HepG2 (cell line): ENCODE measurements around the gene KAT7. TPM values are rescaled to one million over a fixed set of nuclear protein-coding genes. Genes with fewer than 3 reads are reported as not detected.

ENCODE experiments used
- BHLHE40 ChIP-seq: IDR thresholded peaks from 2 replicates; pipeline ENCODE4 v1.6.1; 2011; ENCODE audit warnings: low read length, improper control_type of control experiment
- FOXJ3 ChIP-seq: sonication (generic); formaldehyde crosslinking; IDR thresholded peaks from 2 replicates; pipeline ENCODE4 v1.4.0; 2020; ENCODE audit warnings: missing genetic modification reagents, mild to moderate bottlenecking, borderline replicate concordance
- GATA4 ChIP-seq: sonication (generic); IDR thresholded peaks from 2 replicates; pipeline ENCODE4 v1.6.1; 2016; ENCODE audit warnings: antibody characterized with exemption, low read depth, borderline replicate concordance
- GPN1 ChIP-seq: sonication (generic); formaldehyde crosslinking; IDR thresholded peaks from 2 replicates; pipeline ENCODE4 v1.5.1; 2020; ENCODE audit warnings: missing genetic modification reagents, borderline replicate concordance
- LCORL ChIP-seq, 2 experiments: fragments of 450-650 bp in 1 of 2; sonication (generic) in 1 of 2; formaldehyde crosslinking in 1 of 2; IDR thresholded peaks; 2 replicates each; pipeline versions ENCODE4 v1.5.0 to v1.6.1; 2017 to 2020; ENCODE audit warnings: antibody characterized with exemption in 1 of 2, missing genetic modification reagents in 1 of 2
- NR2C2 ChIP-seq: sonication (generic); formaldehyde crosslinking; IDR thresholded peaks from 2 replicates; pipeline ENCODE4 v1.4.0; 2020; ENCODE audit warnings: missing genetic modification reagents, mild to moderate bottlenecking, moderate library complexity, borderline replicate concordance
- NR3C1 ChIP-seq: sonication (generic); formaldehyde crosslinking; IDR thresholded peaks from 2 replicates; pipeline ENCODE4 v1.4.0; 2020; ENCODE audit warnings: missing genetic modification reagents
- PCBP2 ChIP-seq: fragments of 200-400 bp; formaldehyde crosslinking; optimal IDR thresholded peaks from 2 replicates; pipeline ENCODE3; 2018; ENCODE audit warnings: low read length, low read depth; ENCODE audit not compliant: poor library complexity, severe bottlenecking
- SALL2 ChIP-seq: sonication (generic); formaldehyde crosslinking; IDR thresholded peaks from 2 replicates; pipeline ENCODE4 v1.8.1; 2023; ENCODE audit warnings: mild to moderate bottlenecking, missing genetic modification reagents, inconsistent platforms
- SATB2 ChIP-seq: sonication (generic); formaldehyde crosslinking; IDR thresholded peaks from 2 replicates; pipeline ENCODE4 v1.5.0; 2020; ENCODE audit warnings: missing genetic modification reagents
- SMAD3 ChIP-seq: sonication (generic); formaldehyde crosslinking; IDR thresholded peaks from 2 replicates; pipeline ENCODE4 v1.4.0; 2020; ENCODE audit warnings: missing genetic modification reagents
- SOX13 ChIP-seq, 3 experiments: fragments of 450-650 bp in 1 of 3; sonication (generic) in 1 of 3; formaldehyde crosslinking in 1 of 3; IDR thresholded peaks in 2 of 3; conservative IDR thresholded peaks in 1 of 3; 2 replicates each; pipeline versions ENCODE4 v1.5.0 to v1.6.1; 2016 to 2020; ENCODE audit warnings: antibody characterized with exemption in 1 of 3, mild to moderate bottlenecking in 1 of 3, missing compliant biosample characterization in 1 of 3, missing genetic modification reagents in 1 of 3, moderate library complexity in 1 of 3
- SSRP1 ChIP-seq: IDR thresholded peaks from 2 replicates; pipeline ENCODE4 v1.6.1; 2016; ENCODE audit warnings: control low read depth
- TMF1 ChIP-seq: sonication (generic); formaldehyde crosslinking; IDR thresholded peaks from 2 replicates; pipeline ENCODE4 v1.8.1; 2022; ENCODE audit warnings: low read depth, missing genetic modification reagents
- ZNF7 ChIP-seq: IDR thresholded peaks from 2 replicates; pipeline ENCODE4 v1.6.1; 2016; ENCODE audit warnings: missing biosample characterization, missing genetic modification reagents
- ZNF724P ChIP-seq: sonication (generic); formaldehyde crosslinking; IDR thresholded peaks from 2 replicates; pipeline ENCODE4 v1.8.0; 2022; ENCODE audit warnings: missing genetic modification reagents, borderline replicate concordance
- ZNF83 ChIP-seq: sonication (generic); formaldehyde crosslinking; IDR thresholded peaks from 2 replicates; pipeline ENCODE4 v1.4.0; 2020; ENCODE audit warnings: missing genetic modification reagents, mild to moderate bottlenecking, borderline replicate concordance
- ZSCAN30 ChIP-seq: sonication (generic); formaldehyde crosslinking; IDR thresholded peaks from 2 replicates; pipeline ENCODE4 v1.5.0; 2020; ENCODE audit warnings: mild to moderate bottlenecking, missing genetic modification reagents
- polyA plus RNA-seq, 8 experiments: library from polyadenylated mRNA; depleted of rRNA in 3 of 8; stranded (reverse) in 7 of 8; unstranded in 1 of 8; fragments of >200 nt; fragmentation: Illumina TruSeq in 4 of 8; extraction: Trizol in 4 of 8; gene quantifications; 2 replicates each; pipeline versions ENCODE4 v1.2.1 to v1.2.3, GENCODE V29; 2011 to 2016; ENCODE audit warnings: low read depth in 4 of 8, missing spikeins in 1 of 8, mixed read lengths in 1 of 8; ENCODE audit not compliant: insufficient read depth in 1 of 8
- total RNA-seq, 5 experiments: library from RNA; depleted of rRNA; stranded (reverse); fragments of >200 nt; fragmentation: Illumina TruSeq; extraction: Trizol; gene quantifications; 2 replicates each; pipeline ENCODE4 v1.2.3, GENCODE V29; 2016; ENCODE audit warnings: low read depth in 1 of 5
- TF ChIP-seq, protein P1 (sequence below): IDR thresholded peaks from 2 replicates; pipeline ENCODE4 v1.6.1; 2018; ENCODE audit warnings: missing genetic modification reagents, mild to moderate bottlenecking, missing compliant biosample characterization
- TF ChIP-seq, protein P2 (sequence below): sonication (generic); formaldehyde crosslinking; IDR thresholded peaks from 2 replicates; pipeline ENCODE4 v1.4.0; 2020; ENCODE audit warnings: missing genetic modification reagents, borderline replicate concordance
- TF ChIP-seq, protein P3 (sequence below): sonication (generic); formaldehyde crosslinking; IDR thresholded peaks from 2 replicates; pipeline ENCODE4; 2020; ENCODE audit warnings: missing genetic modification reagents, mild to moderate bottlenecking, borderline replicate concordance

Gene KAT7
- total and polyA plus RNA-seq, 2 of the 13 experiments (the other 11 are each of a cell fraction or from before 2014, with no cell fraction given) = 21.2 to 39.2 TPM

DNA sequence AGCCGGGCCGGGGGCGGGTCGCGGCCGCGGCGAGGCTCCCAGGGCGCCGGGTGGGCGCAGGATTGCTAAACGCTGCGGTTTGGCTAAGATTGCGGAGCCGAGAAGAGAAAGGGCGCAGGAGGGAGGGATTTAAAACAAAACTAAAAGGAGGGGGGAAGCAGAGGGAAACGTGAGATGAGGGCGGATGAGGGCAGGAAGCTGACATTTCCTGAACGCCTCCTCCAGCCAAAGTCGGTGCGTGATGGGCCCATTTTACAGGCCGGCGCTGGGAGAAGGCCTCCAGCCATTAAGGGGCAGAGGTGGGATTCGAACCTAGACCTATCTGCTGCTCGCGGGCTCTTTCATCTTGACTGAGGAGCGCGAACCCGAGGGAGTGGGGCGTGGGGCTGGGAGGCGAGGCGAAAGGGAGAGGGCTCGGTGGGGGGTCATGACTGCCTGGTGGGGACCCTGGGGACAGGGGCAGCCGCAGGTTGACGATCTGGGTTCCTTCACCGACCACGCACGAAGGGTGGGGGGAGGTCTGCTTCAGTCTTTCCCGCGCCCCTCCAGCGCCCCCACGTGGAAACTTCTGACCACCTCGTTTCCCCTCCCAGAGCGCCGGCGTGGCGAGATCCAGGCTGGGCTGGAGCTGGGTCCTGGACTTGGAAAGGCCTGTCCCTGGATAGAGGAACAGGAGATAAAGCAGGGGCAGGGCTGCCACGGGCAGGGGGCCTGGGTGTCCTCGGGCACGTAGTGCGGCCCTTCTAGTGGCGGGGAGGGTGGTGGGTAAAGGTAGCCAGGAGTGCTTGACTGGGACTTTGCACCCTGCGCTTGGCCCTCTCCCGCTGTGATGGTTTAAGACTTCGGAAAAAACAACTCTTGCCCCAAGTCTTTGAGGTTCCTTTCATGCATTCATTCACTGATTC lies 63.2 kb downstream of the KAT7 start (continued):
- TF ChIP-seq TMF1 (CRISPR knock-in tag) (no peak), ZNF724P (CRISPR knock-in tag) (peak; percentile 27; the same call in 1 of the 2 replicates), BHLHE40 (0 out of 2 replicates have a peak, but pooled peaks have one; percentile 4), GATA4 (no peak), ZSCAN30 (CRISPR knock-in tag) (no peak), SALL2 (CRISPR knock-in tag) (no peak), NR2C2 (CRISPR knock-in tag) (no peak), SSRP1 (CRISPR knock-in tag) (no peak), PCBP2 (no peak), ZNF83 (CRISPR knock-in tag) (0 out of 2 replicates have a peak, but pooled peaks have one; percentile 55), FOXJ3 (CRISPR knock-in tag) (no peak), SOX13 (IDR thresholded peaks at IDR 0.05) (no peak), SOX13 (CRISPR knock-in tag; conservative IDR thresholded peaks at IDR 0.05 in 1 of 2, IDR thresholded peaks at IDR 0.05 in 1 of 2) (no peak), SMAD3 (CRISPR knock-in tag) (no peak), SATB2 (CRISPR knock-in tag) (no peak), NR3C1 (CRISPR knock-in tag) (no peak), LCORL (IDR thresholded peaks at IDR 0.05) (no peak), LCORL (CRISPR knock-in tag; IDR thresholded peaks at IDR 0.05) (peak; percentile 38; the same call in 1 of the 2 replicates), GPN1 (no peak), ZNF7 (CRISPR knock-in tag) (no peak)
- TF ChIP-seq, protein P1, sequence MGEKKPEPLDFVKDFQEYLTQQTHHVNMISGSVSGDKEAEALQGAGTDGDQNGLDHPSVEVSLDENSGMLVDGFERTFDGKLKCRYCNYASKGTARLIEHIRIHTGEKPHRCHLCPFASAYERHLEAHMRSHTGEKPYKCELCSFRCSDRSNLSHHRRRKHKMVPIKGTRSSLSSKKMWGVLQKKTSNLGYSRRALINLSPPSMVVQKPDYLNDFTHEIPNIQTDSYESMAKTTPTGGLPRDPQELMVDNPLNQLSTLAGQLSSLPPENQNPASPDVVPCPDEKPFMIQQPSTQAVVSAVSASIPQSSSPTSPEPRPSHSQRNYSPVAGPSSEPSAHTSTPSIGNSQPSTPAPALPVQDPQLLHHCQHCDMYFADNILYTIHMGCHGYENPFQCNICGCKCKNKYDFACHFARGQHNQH (CRISPR knock-in tag) = 0 out of 2 replicates have a peak, but pooled peaks have one; percentile 39
- TF ChIP-seq, protein P2, sequence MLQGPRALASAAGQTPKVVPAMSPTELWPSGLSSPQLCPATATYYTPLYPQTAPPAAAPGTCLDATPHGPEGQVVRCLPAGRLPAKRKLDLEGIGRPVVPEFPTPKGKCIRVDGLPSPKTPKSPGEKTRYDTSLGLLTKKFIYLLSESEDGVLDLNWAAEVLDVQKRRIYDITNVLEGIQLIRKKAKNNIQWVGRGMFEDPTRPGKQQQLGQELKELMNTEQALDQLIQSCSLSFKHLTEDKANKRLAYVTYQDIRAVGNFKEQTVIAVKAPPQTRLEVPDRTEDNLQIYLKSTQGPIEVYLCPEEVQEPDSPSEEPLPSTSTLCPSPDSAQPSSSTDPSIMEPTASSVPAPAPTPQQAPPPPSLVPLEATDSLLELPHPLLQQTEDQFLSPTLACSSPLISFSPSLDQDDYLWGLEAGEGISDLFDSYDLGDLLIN = no peak
- TF ChIP-seq, protein P3, sequence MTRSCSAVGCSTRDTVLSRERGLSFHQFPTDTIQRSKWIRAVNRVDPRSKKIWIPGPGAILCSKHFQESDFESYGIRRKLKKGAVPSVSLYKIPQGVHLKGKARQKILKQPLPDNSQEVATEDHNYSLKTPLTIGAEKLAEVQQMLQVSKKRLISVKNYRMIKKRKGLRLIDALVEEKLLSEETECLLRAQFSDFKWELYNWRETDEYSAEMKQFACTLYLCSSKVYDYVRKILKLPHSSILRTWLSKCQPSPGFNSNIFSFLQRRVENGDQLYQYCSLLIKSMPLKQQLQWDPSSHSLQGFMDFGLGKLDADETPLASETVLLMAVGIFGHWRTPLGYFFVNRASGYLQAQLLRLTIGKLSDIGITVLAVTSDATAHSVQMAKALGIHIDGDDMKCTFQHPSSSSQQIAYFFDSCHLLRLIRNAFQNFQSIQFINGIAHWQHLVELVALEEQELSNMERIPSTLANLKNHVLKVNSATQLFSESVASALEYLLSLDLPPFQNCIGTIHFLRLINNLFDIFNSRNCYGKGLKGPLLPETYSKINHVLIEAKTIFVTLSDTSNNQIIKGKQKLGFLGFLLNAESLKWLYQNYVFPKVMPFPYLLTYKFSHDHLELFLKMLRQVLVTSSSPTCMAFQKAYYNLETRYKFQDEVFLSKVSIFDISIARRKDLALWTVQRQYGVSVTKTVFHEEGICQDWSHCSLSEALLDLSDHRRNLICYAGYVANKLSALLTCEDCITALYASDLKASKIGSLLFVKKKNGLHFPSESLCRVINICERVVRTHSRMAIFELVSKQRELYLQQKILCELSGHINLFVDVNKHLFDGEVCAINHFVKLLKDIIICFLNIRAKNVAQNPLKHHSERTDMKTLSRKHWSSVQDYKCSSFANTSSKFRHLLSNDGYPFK = peak; percentile 73; the same call in 1 of the 2 replicates
